ENCODE results near the gene ZBTB21. TPM values are rescaled to one million over a fixed set of nuclear protein-coding genes. Genes with fewer than 3 reads are reported as not detected.
"Not testable (repeated sequence)": the region's sequence is repeated elsewhere in the genome, so short reads cannot be mapped to it uniquely, and the experiment has no call there.

The ZBTB21 gene
- total and polyA plus RNA-seq, 5 experiments from 2014 or later, result 4.2 to 33.3 (median 6.3) TPM

DNA sequence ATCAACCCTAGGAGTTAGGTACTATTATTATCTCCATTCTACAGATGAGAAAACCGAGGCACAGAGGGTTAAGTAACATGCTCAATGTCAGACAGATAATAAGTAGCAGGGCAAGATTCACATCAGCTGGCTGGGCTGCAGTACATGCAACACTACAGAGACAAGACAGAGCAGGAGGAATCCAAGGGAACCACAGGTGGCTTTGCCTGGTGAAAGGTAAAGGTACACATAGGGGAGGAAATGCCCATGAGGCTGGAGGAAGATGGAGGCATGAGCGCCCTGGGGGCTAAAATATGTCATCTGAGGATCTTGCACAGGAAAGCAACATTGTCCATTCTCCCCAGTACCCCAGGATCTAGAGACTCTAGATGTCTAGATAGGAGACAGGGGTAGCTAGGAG, 8.4 kb downstream of the ZBTB21 start:
- DNase-seq, result no peak
- H3K36me3 Mint-ChIP-seq, result peaks cover 0 to 55% (median 26%) of the 10 kb centered on the region in 3 donors
- ATAC-seq, result no peak
- no peak overlapping the region for H3K4me3 Mint-ChIP-seq
- H3K4me1 Mint-ChIP-seq, result peaks cover 21 to 40% (median 28%) of the 10 kb centered on the region in 4 donors
- POLR2A ChIA-PET, result no interaction called here
- H3K9me3 Mint-ChIP-seq, result no peaks in the 10 kb centered on the region
- no peaks in the 10 kb centered on the region for H3K27me3 Mint-ChIP-seq
- H3K27ac Mint-ChIP-seq, result peak overlapping the region in 1 of 10 donors; percentile 6

DNA sequence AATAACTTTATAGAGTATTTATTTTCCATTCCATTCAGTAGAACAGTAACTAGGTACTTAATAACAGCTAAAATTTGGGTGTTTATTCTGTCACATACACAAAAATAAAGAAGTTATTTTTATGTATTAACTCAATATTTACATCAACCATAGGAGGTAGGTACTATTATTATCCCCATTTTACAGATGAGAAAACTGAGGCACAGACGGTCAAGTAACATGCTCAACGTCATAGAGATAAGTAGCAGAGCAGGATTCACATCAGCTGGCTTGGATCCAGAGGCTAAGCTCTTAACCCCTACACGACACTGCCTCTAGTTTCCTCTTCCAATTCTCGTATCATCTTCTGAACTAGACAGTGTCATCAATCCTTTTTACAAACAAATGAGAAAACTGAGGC, 9.3 kb downstream of the ZBTB21 start:
- Mint-ChIP-seq H3K9me3 (peaks cover 0 to 4% (median 0%) of the 10 kb centered on the region in 9 donors), H3K4me1 (peaks cover 19 to 34% (median 23%) of the 10 kb centered on the region in 4 donors), H3K4me3 (no peak overlapping the region), H3K36me3 (peaks cover 0 to 60% (median 34%) of the 10 kb centered on the region in 3 donors), H3K27ac (peak overlapping the region in 1 of 10 donors; percentile 6), H3K27me3 (no peaks in the 10 kb centered on the region)
- ATAC-seq (no peak), DNase-seq (no peak)
- POLR2A ChIA-PET, result no interaction called here

DNA sequence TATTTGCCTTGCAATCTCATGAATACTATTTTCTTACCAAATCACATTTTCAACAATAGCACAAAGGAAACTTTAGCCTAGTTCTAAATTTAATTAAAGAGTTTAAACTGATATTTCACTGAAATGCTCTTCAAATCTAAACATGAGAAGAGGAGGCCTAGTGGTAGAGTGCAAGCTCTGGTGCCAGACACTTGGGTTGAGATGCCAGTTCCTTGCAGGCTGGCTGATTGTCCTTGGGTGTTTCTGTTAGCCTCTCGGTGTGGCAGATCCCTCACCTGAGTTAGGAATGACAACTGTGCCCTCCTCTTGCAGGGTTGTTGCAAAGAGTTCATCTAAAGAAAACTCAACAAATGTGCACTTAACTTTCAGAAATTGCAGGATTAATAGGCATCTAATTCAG, 12.5 kb downstream of the ZBTB21 start:
- ATAC-seq, result no peak
- peak overlapping the region in 3 of 10 donors; percentile 28 to 77 (median 42) for H3K27ac Mint-ChIP-seq
- H3K36me3 Mint-ChIP-seq, result peaks cover 11 to 80% (median 61%) of the 10 kb centered on the region in 3 donors
- POLR2A ChIA-PET, result interaction anchor here (0.7 kb wide), 1 partner anchor 129 kb away, joined by 4 read pairs; no protein-coding TSS in a partner anchor
- DNase-seq, result no peak
- peaks cover 6 to 20% (median 12%) of the 10 kb centered on the region in 4 donors for H3K4me1 Mint-ChIP-seq
- no peak overlapping the region for H3K4me3 Mint-ChIP-seq
- peaks cover 0 to 5% (median 0%) of the 10 kb centered on the region in 9 donors for H3K9me3 Mint-ChIP-seq
- no peaks in the 10 kb centered on the region for H3K27me3 Mint-ChIP-seq

DNA sequence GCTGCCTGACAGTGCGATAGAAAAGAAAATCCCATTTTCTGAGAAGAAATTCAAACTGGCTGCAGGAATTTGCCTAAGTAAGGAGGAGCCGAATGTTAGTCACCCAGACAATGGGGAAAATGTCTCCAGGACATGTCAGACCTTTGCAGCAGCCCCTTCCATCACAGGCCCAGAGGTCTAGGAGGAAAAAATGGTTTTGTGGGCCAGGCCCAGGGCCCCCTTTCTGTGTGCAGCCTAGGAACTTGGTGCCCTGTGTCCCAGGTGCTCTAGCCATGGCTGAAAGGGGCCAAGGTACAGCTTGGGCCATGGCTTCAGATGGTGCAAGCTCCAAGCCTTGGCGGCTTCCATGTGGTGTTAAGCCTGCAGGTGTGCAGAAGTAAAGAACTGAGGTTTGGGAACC, 14.6 kb downstream of the ZBTB21 start:
- ATAC-seq (no peak), DNase-seq (no peak)
- Mint-ChIP-seq H3K4me3 (no peak overlapping the region), H3K4me1 (peaks cover 0 to 10% (median 6%) of the 10 kb centered on the region in 4 donors), H3K9me3 (peaks cover 0 to 5% (median 0%) of the 10 kb centered on the region in 9 donors), H3K27me3 (no peaks in the 10 kb centered on the region), H3K27ac (no peak overlapping the region), H3K36me3 (peaks cover 11 to 80% (median 67%) of the 10 kb centered on the region in 3 donors)
- POLR2A ChIA-PET, result no interaction called here

DNA sequence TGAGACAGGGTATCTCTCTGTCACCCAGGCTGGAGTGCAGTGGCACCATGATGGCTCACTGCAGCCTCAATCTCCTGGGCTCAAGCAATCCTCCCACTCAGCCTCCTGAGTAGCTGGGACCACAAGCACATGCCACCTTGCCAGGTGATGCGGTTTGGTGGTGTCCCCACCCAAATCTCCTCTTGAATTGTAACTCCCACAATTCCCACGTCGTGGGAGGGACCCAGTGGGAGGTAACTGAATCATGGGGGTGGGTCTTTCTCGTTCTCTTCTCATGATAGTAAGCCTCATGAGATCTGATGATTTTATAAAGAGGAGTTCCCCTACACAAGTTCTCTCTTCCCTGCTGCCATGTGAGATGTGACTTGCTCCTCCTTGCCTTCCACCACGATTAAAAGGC, 15.5 kb downstream of the ZBTB21 start:
- DNase-seq, POLR2A ChIA-PET, H3K27me3 Mint-ChIP-seq, ATAC-seq, H3K4me1 Mint-ChIP-seq, H3K9me3 Mint-ChIP-seq, H3K4me3 Mint-ChIP-seq: not testable (repeated sequence)
- Mint-ChIP-seq H3K27ac (peak overlapping the region in 3 of 10 donors; percentile 9 to 73 (median 21)), H3K36me3 (peaks cover 11 to 74% (median 66%) of the 10 kb centered on the region in 3 donors)

DNA sequence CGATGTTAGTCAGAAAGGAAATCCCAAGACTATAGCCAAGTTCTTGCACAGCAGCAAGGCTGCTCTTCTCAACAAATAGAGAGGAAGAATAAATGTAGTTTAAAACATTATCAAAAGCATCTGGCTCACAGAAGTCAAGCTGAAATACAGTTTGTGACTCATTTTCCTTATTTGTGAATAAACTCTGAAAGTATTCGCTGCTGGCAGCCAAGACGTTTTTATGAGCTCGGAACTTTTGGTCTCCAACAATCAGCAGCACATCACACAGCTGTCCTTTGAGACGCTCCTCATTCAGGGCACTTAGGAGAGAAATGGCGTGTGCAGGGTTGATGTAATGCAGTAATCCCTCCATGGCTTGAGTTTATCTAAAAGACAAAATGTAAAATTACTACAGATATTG, 16.4 kb downstream of the ZBTB21 start:
- Mint-ChIP-seq H3K27me3 (no peaks in the 10 kb centered on the region), H3K4me3 (no peak overlapping the region), H3K27ac (peak overlapping the region in 1 of 10 donors; percentile 79), H3K9me3 (peaks cover 0 to 5% (median 0%) of the 10 kb centered on the region in 9 donors), H3K4me1 (peaks cover 0 to 5% (median 0%) of the 10 kb centered on the region in 4 donors), H3K36me3 (peaks cover 11 to 74% (median 63%) of the 10 kb centered on the region in 3 donors)
- DNase-seq, result no peak
- POLR2A ChIA-PET, result no interaction called here
- ATAC-seq, result no peak

DNA sequence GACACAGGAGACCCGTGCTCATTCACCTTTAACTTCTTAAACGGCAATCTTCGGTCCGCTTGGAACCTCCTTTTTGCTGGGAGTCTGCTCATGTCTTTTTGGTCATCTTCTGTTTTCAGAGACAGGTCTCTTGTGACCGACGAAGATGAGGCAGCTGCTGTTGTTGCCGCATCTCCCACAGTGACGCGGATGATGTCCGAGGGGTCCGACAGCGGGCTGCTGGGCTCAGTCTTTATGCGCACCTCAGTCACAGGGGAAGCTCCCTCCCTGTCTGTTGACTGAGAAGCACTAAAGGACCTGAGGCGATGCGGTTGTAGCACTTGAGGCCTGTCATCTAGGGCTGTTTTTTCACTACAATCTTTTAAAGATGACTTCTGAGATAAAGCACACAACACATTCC, 17.6 kb downstream of the ZBTB21 start:
- H3K27ac Mint-ChIP-seq, result peak overlapping the region in 1 of 10 donors; percentile 31
- H3K9me3 Mint-ChIP-seq, result peaks cover 0 to 5% (median 0%) of the 10 kb centered on the region in 9 donors

DNA sequence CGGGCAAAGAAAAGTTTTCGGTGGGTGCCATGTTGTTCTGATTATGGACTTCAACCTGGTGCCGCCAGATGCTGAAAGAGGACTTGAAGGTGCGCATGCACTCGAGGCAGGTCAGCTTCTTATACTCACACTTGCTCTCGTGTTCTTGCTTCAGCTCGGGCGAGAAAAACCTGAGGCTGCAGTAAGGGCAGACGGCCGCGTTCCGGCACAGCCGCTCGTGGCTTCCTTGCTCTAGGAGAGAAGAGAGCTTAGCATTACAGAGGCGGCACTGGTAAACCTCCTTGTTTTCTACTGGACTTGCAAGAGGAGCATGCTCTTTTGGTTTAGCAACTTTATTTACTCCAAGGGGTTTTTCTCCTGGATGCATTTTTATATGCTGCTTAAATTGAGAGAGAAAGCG, 18.5 kb downstream of the ZBTB21 start:
- H3K9me3 Mint-ChIP-seq, result peaks cover 0 to 5% (median 0%) of the 10 kb centered on the region in 9 donors
- H3K36me3 Mint-ChIP-seq, result peaks cover 11 to 56% (median 54%) of the 10 kb centered on the region in 3 donors
- no peaks in the 10 kb centered on the region for H3K27me3 Mint-ChIP-seq
- no peak overlapping the region for H3K4me3 Mint-ChIP-seq
- ATAC-seq, result no peak
- DNase-seq, result no peak
- POLR2A ChIA-PET, result interaction anchor here (0.6 kb wide), 1 partner anchor 28 kb away, joined by 3 read pairs; no protein-coding TSS in a partner anchor
- H3K4me1 Mint-ChIP-seq, result peaks cover 0 to 5% (median 0%) of the 10 kb centered on the region in 4 donors
- H3K27ac Mint-ChIP-seq, result no peak overlapping the region

More for the DNA sequence above, 17.6 kb downstream of the ZBTB21 start:
- DNase-seq (no peak), ATAC-seq (no peak)
- H3K27me3 Mint-ChIP-seq, result no peaks in the 10 kb centered on the region
- H3K4me3 Mint-ChIP-seq, result no peak overlapping the region
- peaks cover 11 to 64% (median 60%) of the 10 kb centered on the region in 3 donors for H3K36me3 Mint-ChIP-seq
- peaks cover 0 to 5% (median 0%) of the 10 kb centered on the region in 4 donors for H3K4me1 Mint-ChIP-seq
- POLR2A ChIA-PET, result interaction anchor here (0.6 kb wide), 1 partner anchor 210 kb away, joined by 4 read pairs; no protein-coding TSS in a partner anchor

DNA sequence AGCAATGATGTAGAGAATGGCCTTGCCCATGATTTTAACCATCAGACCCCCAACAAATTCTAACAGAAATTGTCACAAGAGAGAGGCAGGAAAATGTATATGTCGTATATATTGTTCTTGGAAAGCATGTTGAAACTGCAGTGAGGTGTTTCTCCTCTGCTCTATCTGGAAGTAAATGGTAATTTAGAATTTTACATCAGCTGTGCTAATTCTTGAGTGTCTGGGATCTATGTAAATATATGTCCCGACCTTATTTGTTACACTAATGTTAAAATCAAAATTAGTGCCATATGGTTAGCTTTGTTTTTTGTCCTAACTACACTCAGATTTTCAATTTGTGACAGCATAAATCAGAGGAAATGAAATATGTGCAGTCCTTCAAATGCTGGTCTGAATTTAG, 20.5 kb downstream of the ZBTB21 start:
- H3K9me3 Mint-ChIP-seq, result no peaks in the 10 kb centered on the region
- POLR2A ChIA-PET, result no interaction called here
- no peaks in the 10 kb centered on the region for H3K27me3 Mint-ChIP-seq
- no peak overlapping the region for H3K27ac Mint-ChIP-seq
- H3K4me1 Mint-ChIP-seq, result peaks cover 0 to 5% (median 1%) of the 10 kb centered on the region in 4 donors
- ATAC-seq (no peak), DNase-seq (no peak)
- H3K36me3 Mint-ChIP-seq, result peaks cover 5 to 38% (median 35%) of the 10 kb centered on the region in 3 donors
- H3K4me3 Mint-ChIP-seq, result no peak overlapping the region

DNA sequence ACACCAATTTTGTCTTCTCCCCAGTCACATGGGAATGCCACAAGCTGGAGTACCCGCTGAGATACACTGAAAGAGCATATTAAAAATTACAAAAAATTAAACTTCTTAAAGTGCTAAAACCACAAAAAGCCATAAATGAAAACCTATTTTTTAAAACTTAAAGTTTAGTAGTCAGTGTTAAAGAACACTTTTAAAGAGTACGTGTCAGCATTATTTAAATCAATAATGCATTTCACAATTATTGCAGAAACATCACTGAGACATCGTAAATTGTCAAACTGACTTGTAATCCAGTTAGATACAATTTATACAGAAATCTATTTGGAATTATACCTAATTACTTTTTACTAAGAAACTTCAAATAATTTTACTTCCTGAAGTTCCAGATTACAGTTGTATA, 22.9 kb downstream of the ZBTB21 start:
- H3K9me3 Mint-ChIP-seq, result peaks cover 0 to 14% (median 7%) of the 10 kb centered on the region in 9 donors
- peaks cover 3 to 22% (median 20%) of the 10 kb centered on the region in 3 donors for H3K36me3 Mint-ChIP-seq
- POLR2A ChIA-PET, result no interaction called here
- no peak for DNase-seq
- H3K27ac Mint-ChIP-seq, result no peak overlapping the region
- peaks cover 0 to 6% (median 1%) of the 10 kb centered on the region in 4 donors for H3K4me1 Mint-ChIP-seq
- ATAC-seq, result no peak
- H3K27me3 Mint-ChIP-seq, result no peaks in the 10 kb centered on the region
- no peak overlapping the region for H3K4me3 Mint-ChIP-seq

DNA sequence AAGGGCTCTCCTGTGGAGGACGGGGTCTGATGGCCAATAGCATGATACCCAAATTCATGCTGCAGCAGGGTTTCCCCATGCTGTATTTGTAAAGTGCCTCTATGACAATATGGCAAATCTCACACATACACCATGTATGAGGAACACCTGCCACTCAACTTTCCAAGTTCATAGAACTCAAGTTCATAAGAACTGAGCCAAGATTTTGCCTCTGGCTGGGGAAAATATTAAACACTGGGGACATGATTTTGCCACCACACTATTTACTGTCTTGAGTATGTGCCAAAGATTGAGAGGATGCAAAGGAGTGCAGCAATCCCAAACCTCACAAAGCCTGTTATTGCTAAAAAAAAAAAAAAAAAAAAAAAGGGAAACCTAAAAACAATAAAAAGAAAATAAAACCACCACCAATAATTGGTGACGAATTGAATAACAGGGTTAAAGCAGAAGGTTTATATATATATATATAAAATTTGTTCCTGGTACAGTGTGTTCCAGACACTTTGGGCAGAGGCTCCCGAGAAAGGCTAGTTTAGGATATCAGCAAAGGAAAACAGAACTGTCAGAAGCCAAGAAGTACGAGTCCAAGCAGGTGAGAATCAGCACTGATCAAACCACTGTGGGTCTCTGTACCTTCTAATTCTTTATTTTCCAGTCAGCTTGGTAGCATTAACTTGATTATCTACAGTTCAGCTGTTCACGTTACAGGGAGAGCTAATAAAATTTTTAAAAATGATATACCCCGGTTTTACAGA, 24.3 kb downstream of the ZBTB21 start:
- peaks cover 0 to 18% (median 9%) of the 10 kb centered on the region in 9 donors for H3K9me3 Mint-ChIP-seq
- POLR2A ChIA-PET, result interaction anchor here (0.9 kb wide), 1 partner anchor 140 kb away, joined by 3 read pairs; no protein-coding TSS in a partner anchor
- no peak overlapping the region for H3K27ac Mint-ChIP-seq
- DNase-seq (no peak), ATAC-seq (no peak)
- H3K4me3 Mint-ChIP-seq, result no peak overlapping the region
- H3K36me3 Mint-ChIP-seq, result peaks cover 5 to 9% (median 6%) of the 10 kb centered on the region in 3 donors
- H3K4me1 Mint-ChIP-seq, result peaks cover 0 to 6% (median 1%) of the 10 kb centered on the region in 4 donors
- H3K27me3 Mint-ChIP-seq, result no peaks in the 10 kb centered on the region

DNA sequence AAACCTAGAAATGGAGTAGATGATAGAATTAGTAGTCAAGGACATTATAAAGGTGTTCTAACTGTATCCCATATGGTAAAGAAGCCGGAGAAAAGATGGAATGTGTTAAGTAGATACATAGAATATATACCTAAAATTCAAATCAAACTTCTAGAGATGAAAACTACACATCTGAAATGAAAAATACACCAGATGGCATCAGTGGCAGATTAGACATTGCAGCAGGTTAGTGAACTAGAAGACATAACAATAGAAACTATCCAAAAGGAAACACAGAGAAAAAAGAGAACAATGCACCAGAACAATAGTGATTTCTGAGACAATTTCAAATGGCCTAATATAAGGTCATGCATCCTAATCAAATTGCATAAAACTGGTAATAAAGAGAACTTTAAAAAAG, 26.9 kb downstream of the ZBTB21 start:
- Mint-ChIP-seq H3K36me3 (peaks cover 0 to 11% (median 6%) of the 10 kb centered on the region in 3 donors), H3K9me3 (peaks cover 0 to 27% (median 11%) of the 10 kb centered on the region in 9 donors), H3K27me3 (no peaks in the 10 kb centered on the region), H3K27ac (no peak overlapping the region), H3K4me1 (peaks cover 0 to 4% (median 1%) of the 10 kb centered on the region in 4 donors), H3K4me3 (no peak overlapping the region)
- POLR2A ChIA-PET, result no interaction called here
- DNase-seq (no peak), ATAC-seq (no peak)

DNA sequence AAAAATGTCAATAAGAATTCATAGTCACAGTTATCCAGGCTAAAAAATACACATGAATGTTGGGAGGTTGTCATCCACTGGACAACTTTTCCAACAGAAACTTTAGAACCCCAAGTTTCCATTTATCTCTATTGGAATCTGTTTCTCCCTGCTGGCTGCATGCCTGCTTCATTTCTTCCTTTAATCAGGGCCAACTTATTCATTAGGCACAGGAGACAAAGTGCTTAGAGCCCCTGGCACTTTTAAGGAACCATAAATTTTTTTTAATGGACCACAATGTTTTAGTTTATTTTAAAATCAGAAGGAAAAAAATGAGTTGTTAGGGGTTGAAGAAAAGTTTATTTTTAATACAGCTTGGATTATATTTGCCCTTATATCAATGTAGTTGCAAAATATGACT, 29.6 kb downstream of the ZBTB21 start:
- peaks cover 0 to 11% (median 6%) of the 10 kb centered on the region in 3 donors for H3K36me3 Mint-ChIP-seq
- H3K4me3 Mint-ChIP-seq, result no peak overlapping the region
- ATAC-seq, result no peak
- H3K4me1 Mint-ChIP-seq, result peaks cover 0 to 2% (median 1%) of the 10 kb centered on the region in 4 donors
- peaks cover 0 to 27% (median 11%) of the 10 kb centered on the region in 9 donors for H3K9me3 Mint-ChIP-seq
- POLR2A ChIA-PET, result no interaction called here
- H3K27me3 Mint-ChIP-seq, result no peaks in the 10 kb centered on the region
- no peak for DNase-seq
- H3K27ac Mint-ChIP-seq, result no peak overlapping the region
